ENCODE measurements around the gene HEATR5A. TPM values are rescaled to one million over a fixed set of nuclear protein-coding genes. Genes with fewer than 3 reads are reported as not detected.

HEATR5A gene
- total and polyA plus RNA-seq, 9 of the 15 experiments (the other 6 are each of a cell fraction or from before 2014, with no cell fraction given) = 8.0 to 50.9 (median 23.0) TPM

DNA sequence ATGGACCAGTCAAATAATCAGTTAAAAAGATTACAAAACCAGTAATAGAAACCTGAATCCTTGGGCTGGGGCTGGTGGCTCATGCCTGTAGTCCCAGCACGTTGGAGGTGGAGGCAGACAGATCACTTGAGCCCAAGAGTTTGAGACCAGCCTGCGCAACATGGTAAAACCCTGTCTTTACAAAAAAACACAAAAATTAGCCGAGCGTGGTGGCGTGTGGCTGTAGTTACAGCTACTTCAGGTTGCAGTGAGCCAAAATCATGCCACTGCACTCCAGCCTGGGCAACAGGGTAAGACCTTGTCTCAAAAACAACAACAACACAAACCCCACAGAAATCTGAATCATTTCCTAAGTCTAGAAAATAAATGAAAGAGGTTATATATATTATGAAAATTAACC, 100.6 kb downstream of the HEATR5A start (continued):
- TF ChIP-seq CHD4 (IDR thresholded peaks at IDR 0.05; ENCODE audit: insufficient read depth, insufficient replicate concordance, low read depth, low read length, poor library complexity, severe bottlenecking) (no peak), FOXP4 (CRISPR knock-in tag; IDR thresholded peaks at IDR 0.05; ENCODE audit: borderline replicate concordance) (no peak), PHF20 (IDR thresholded peaks at IDR 0.05; ENCODE audit: partially characterized antibody) (no peak)
- TF ChIP-seq, protein P1, sequence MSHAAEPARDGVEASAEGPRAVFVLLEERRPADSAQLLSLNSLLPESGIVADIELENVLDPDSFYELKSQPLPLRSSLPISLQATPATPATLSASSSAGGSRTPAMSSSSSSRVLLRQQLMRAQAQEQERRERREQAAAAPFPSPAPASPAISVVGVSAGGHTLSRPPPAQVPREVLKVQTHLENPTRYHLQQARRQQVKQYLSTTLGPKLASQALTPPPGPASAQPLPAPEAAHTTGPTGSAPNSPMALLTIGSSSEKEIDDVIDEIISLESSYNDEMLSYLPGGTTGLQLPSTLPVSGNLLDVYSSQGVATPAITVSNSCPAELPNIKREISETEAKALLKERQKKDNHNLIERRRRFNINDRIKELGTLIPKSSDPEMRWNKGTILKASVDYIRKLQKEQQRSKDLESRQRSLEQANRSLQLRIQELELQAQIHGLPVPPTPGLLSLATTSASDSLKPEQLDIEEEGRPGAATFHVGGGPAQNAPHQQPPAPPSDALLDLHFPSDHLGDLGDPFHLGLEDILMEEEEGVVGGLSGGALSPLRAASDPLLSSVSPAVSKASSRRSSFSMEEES (CRISPR knock-in tag; IDR thresholded peaks at IDR 0.05) = no peak

GRCh38 chr14:31312934-31313333, 107.4 kb downstream of the HEATR5A start:
- intact Hi-C loops (cut with micrococcal nuclease) (no loop called here), in situ Hi-C loops (cut with MboI) (no loop called here)
- WGBS (ENCODE audit: insufficient coverage, low coverage, missing lambda C conversion rate) = 100% methylated on average over 1 of the region's 1 CpG
- H3K9ac ChIP-seq (ENCODE audit: insufficient read depth in 1 of 2, low read depth in 2 of 2, low read length in 2 of 2) = no peak overlapping the region
- ATAC-seq = no peak
- BruUV-seq (replicated peaks) = no TSS peak
- no peaks in the 10 kb centered on the region for H3K79me2 ChIP-seq (ENCODE audit: control insufficient read depth, insufficient read depth, low read length)
- ChIA-PET POLR2A (no interaction called here), CTCF (ENCODE audit: low intra/inter-chr PET ratio) (no interaction called here)
- no peak for DNase-seq (ENCODE audit: extremely low read depth in 1 of 4, low spot score in 3 of 4)
- H3K4me2 ChIP-seq (ENCODE audit: insufficient read depth, low read length) = no peak overlapping the region
- H3K27ac ChIP-seq (ENCODE audit: extremely low read depth, low read depth, low read length) = no peak overlapping the region
- no peak overlapping the region for H3K4me3 ChIP-seq
- peaks cover 22% of the 10 kb centered on the region; the same call in 1 of the 3 replicates for H3K36me3 ChIP-seq (ENCODE audit: control insufficient read depth, insufficient read depth, low read length)
- no peaks in the 10 kb centered on the region for H3K9me1 ChIP-seq (ENCODE audit: control insufficient read depth, insufficient read depth, low read length)
- no peaks in the 10 kb centered on the region for H4K20me1 ChIP-seq (replicated peaks; ENCODE audit: control insufficient read depth, insufficient read depth, low read length)
- no peaks in the 10 kb centered on the region for H3K27me3 ChIP-seq (ENCODE audit: control insufficient read depth in 2 of 2, insufficient read depth in 2 of 2, low read length in 2 of 2)
- H2AFZ ChIP-seq (ENCODE audit: low read depth, low read length) = no peak overlapping the region
- FAIRE-seq = no peak
- H3K9me3 ChIP-seq (replicated peaks; ENCODE audit: control insufficient read depth, insufficient read depth, low read depth, low read length) = no peaks in the 10 kb centered on the region
- no peaks in the 10 kb centered on the region for H3K4me1 ChIP-seq (replicated peaks in 1 of 2; ENCODE audit: control insufficient read depth in 2 of 2, insufficient read depth in 2 of 2, low read length in 2 of 2)
- TF ChIP-seq MYBL2 (IDR thresholded peaks at IDR 0.05; ENCODE audit: low read depth) (no peak), MYBL2 (CRISPR knock-in tag; IDR thresholded peaks at IDR 0.05; ENCODE audit: borderline replicate concordance) (no peak), ZC3H4 (CRISPR knock-in tag; IDR thresholded peaks at IDR 0.05; ENCODE audit: borderline replicate concordance) (no peak), ZNF707 (CRISPR knock-in tag; conservative IDR thresholded peaks at IDR 0.05) (no peak), MAFG (tag; conservative IDR thresholded peaks at IDR 0.05) (no peak), MCM2 (IDR thresholded peaks at IDR 0.05; ENCODE audit: low read depth) (no peak), THRAP3 (IDR thresholded peaks at IDR 0.05; ENCODE audit: borderline replicate concordance) (no peak), ETV1 (tag; conservative IDR thresholded peaks at IDR 0.05; ENCODE audit: low read depth) (no peak), ZNF175 (CRISPR knock-in tag; IDR thresholded peaks at IDR 0.05; ENCODE audit: low read depth) (no peak), MED1 (CRISPR knock-in tag; IDR thresholded peaks at IDR 0.05; ENCODE audit: borderline replicate concordance) (no peak), ILK (tag; IDR thresholded peaks at IDR 0.05; ENCODE audit: borderline replicate concordance, low read depth) (no peak), ZNF644 (tag; IDR thresholded peaks at IDR 0.05; ENCODE audit: low read depth) (no peak), CEBPG (CRISPR knock-in tag; IDR thresholded peaks at IDR 0.05) (no peak), CEBPG (tag; conservative IDR thresholded peaks at IDR 0.05 in 1 of 2, IDR thresholded peaks at IDR 0.05 in 1 of 2) (no peak), XRCC3 (IDR thresholded peaks at IDR 0.05) (no peak), POLR2AphosphoS2 (IDR thresholded peaks at IDR 0.05; ENCODE audit: low read length) (no peak)
